Fibroblast of skin of right biceps (primary cell): ENCODE results near the gene NLN.
"Not testable (repeated sequence)": the region's sequence is repeated elsewhere in the genome, so short reads cannot be mapped to it uniquely, and the experiment has no call there.

Source experiments
- DNase-seq: peaks from one replicate; pipeline ENCODE4 v3.0.0-alpha.2; 2013

NLN gene

DNA sequence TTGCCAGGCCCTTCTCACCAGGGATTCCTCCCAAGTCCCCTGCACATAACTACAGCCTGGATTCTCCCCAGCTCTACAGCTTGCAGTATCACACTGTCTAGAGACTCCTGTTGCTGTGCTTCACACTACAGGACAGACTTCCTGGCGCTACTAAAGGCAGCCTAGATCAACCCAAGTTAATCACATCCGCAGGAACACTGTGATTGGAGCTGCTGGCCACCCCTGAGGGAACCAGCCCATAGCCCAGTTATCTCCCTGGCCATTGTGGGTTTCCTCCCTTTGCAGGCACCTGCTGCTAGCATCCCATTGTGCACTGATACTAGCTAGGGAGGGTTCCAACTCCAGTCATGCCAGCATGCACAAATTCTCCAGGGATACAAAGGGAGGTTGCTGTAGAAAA, 53.5 kb downstream of the NLN start:
- DNase-seq: no peak

DNA sequence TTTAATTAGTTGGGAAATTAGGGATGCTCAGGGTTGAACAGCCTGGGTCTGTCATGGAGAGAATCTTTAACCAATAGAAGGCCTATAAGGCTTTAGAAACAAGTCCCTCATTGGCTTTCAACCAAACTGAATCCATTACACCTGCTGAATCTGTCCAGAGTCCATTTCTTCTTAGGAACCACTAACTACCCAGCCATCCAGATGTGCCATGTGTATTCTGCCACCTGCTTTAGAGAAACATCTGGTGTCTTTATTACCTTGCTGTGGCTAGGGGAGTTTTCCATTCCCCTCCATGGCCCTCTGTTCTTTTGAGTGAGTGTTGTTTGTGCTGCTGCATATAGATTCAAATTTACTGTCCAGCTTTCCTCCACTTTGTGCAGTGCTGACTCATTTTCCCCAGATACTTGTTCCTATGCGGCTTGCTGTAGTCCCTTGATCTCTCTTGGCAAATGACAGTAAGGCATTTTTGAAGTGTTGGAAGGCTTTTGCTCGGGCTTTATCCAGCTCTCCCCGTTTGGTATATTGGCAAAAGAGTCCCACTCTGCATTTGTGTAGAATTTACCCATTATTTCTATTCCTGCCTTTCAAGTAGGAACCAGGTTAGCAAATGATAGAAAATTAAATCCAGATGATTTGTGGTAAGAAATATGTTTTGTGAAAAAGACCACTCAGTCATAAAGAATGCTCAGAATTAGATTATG, 54.6 kb downstream of the NLN start:
- peak; percentile 58 for DNase-seq

GRCh38 chr5:65778126-65778525, 56.1 kb downstream of the NLN start:
- DNase-seq: no peak

DNA sequence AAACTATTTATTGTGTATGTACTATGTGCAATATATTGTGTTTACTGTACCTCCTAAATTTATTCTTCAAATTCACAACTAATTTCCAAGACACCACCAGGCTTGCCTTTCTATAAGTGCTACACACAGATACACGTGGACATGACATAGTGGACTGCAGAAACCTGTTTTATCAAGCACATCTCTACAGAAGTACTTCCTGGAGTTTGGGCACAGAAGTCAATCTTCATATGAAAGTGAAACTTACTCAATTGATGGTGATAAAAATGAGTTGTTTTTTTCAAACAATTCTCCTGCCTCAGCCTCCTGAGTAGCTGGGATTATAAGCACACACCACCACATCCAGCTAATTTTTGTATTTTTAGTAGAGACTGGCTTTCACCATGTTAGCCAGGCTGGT, 57.6 kb downstream of the NLN start:
- DNase-seq: no peak

- DNase-seq: not testable (repeated sequence)
Observed at GRCh38 chr5:65788296-65788695, 66.3 kb downstream of the NLN start.

DNA sequence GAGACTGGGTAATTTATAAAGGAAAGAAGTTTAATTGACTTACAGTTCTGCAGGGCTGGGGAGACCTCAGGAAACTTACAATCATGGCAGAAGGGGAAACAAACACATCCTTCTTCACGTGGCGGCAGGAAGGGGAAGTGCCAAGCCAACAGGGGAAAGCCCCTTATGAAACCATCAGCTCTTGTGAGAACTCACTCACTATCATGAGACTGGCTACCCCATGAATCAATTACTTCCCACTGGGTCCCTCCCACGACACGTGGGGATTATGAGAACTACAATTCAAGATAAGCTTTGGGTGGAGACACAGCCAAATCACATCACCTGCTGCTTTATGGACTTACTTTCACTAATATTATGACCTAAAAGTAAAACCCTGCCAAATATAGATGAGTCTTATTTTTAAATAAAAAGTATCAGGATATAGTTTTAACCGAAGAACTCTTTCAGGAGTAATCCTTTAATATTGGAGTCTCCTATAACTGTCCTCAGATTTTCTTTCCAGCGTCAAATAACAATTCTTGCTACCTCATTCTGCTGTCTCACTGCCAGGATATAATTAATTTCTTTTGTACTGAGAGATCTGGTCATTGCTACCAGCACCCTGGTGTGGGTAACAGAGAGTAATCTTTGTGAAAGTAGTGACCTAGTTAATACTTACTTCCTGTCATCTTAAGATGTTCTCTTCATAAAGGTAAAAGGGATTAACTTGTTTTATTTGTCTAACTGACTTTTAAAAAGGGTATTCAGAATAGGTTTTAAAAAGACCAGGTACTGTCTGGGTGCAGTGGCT, 68.6 kb downstream of the NLN start:
- DNase-seq: no peak

GRCh38 chr5:65791712-65792673, 70.0 kb downstream of the NLN start:
- DNase-seq: no peak

- DNase-seq: peak; percentile 74
Observed at GRCh38 chr5:65796269-65796668, 74.3 kb downstream of the NLN start.

DNA sequence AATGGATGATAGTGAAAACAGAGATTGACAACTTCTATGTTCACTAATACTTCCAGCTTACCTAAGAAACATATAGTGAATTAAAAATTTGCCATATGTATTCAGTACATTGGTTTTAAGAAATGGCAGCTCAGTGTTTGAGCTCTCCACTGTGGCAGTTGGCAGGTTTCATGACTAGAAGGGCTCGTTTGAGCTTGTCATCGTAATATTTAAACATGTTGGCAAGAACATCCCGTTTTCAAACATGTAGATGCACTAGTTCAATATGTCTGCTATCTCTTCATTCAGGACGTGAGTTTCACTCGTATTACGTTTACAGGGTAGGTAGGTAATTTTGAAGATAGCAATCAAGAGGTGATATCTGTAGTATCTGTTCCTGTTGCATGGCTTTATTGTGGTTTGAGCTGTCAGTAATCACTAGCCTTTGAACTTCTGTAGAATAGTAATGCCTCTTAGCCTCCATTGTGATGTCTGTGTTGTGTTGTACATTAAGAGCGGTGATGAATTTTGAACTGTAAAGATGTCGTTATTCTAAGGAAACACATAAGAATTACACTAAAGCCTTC, 74.8 kb downstream of the NLN start:
- DNase-seq: no peak

- no peak for DNase-seq
Observed at GRCh38 chr5:65797481-65797880, 75.5 kb downstream of the NLN start.

DNA sequence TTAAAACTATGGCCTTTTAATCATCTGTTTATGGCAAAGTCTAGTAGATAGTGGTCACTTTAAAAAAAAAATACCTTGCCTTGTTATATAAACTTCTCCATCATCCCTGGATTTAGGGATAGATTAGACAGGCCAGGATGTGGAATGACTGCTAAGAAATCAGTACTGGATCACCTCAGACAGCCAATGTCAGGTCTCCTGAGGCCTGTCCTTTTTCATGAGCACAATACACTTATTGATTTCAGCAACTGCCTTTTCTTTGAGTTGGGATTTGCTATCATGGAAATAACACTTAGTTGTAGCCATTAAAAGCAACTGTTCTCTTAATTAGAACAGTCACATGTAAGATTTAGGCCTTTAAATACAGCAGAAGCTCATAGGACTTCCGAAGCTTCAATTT, 77.9 kb downstream of the NLN start:
- DNase-seq: no peak

- DNase-seq: no peak
Observed at GRCh38 chr5:65800775-65801174, 78.8 kb downstream of the NLN start.

- peak; percentile 86 for DNase-seq
Observed at GRCh38 chr5:65801352-65801783, 79.4 kb downstream of the NLN start.

- no peak for DNase-seq
Observed at GRCh38 chr5:65802080-65802479, 80.1 kb downstream of the NLN start.

- DNase-seq: no peak
Observed at GRCh38 chr5:65802820-65803219, 80.8 kb downstream of the NLN start.

GRCh38 chr5:65803699-65804391, 81.8 kb downstream of the NLN start:
- DNase-seq: peak; percentile 56

DNA sequence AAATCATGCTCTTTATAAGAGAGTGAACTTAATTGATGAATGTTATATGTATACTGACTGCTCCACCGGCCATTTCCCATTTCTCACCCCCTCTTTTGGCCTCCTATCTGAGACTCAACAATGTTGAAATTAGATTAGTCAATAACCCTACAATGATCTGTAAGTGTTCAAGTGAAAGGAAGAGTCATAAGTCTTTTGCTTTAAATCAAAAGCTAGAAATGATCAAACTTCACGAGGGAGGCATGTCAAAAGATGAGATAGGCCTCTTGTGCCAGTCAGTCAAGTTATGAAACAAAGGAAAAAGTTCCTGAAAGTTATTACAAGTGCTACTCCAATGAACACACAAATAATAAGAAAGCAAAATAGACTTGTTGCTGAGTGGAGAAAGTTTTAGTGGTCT, 83.1 kb downstream of the NLN start:
- DNase-seq: no peak

DNA sequence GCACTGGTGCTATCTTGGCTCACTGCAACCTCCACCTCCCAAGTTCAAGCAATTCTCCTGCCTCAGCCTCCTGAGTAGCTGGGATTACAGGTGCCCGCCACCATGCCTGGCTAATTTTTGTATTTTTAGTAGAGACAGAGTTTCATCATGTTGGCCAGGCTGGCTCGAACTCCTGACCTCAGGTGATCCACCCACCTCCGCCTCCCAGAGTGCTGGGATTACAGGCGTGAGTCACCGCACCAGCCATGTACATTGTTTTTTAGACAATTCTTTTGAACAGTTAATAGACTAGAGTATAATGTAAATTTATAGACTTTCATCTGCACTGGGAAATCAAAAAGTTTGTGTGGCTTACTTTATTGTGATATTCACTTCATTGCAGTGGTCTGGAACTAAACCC, 85.5 kb downstream of the NLN start:
- not testable (repeated sequence) for DNase-seq

DNA sequence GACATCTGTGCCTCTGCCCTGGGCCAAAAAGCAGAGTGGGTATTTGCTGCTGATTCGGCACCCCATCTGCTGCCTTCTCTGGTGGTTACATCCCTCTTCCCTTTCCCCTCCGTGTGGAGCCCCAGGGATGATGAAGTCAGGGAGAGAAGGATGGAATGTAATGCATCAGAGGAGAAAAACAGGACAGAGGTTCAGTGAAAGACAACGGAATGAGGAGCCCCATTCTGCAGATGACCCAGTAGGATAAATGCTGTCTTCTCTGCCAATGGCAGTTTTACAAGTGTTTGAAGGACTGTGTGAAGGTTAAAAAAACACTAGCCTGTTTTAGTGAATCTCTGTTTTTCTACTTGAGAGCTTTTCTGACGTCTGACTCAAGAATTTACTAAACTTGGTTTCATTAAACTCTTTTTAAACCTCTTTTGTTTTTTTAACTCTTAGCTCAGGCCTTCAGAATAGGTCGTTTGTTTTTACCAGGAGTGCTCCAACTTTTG, 86.3 kb downstream of the NLN start:
- DNase-seq: peak; percentile 47

DNA sequence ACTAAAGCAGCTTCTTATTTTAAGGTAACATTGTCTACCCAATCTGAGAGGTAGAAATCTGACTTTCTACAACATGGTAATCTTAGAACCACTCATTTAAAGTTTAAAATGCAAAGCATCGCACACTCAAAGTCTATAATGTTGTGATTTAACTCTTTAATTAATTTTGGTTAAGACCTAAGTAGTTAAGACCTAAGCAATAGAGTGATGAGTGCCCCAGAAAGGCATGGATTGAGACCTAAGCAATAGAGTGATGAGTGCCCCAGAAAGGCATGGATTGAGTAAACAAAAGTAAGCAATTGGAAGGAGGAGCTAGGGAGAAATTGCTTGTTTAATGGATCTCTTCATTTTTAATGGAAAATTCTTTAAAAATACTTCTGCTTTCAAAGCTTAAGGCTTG, 86.8 kb downstream of the NLN start:
- no peak for DNase-seq

- DNase-seq: peak; percentile 53
Observed at GRCh38 chr5:65809817-65810531, 88.0 kb downstream of the NLN start.
